ENCODE data around the gene KRTAP1-3.
"Not testable (repeated sequence)": the region's sequence is repeated elsewhere in the genome, so short reads cannot be mapped to it uniquely, and the experiment has no call there.

The KRTAP1-3 gene

DNA sequence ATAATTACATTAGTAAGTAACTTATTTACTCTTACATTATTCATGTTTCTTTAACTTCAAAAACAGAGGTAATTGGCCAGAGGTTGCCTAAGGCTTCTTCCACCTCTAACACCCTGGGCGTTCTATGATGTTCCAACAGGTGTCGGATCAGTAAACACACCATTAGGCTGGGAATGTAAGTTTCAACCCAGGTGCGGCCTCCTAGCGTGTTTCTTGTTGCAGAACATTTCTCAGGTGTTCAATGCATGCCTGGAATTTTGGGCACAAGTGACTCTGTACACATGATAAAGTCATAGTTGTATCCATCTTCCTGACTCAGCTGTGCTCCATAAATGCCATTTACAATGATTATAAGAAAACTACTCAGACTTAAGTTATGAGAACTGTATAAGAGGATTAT is 19.4 kb upstream of the KRTAP1-3 start:
- DNase-seq, result no peak

GRCh38 chr17:41052566-41052965 is 17.9 kb upstream of the KRTAP1-3 start:
- DNase-seq, result peak; percentile 68

DNA sequence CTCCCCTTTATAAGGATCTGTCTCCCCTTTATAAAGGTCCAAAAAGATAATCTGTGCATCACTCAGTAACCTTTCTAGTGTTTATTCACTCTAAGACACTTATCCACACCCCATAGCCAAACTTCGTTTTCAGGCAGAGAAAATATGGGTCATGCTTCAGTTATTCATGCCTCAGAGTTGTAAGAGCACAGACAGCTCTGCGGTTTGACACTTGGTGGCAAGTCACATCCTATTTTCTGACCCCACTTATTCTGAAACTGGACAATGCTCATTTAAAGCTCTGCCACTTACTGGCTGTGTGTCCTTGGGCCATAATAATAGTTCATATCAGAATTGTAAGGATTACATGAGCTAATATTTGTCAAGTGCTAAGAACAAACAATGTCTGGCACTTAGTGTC is 14.4 kb upstream of the KRTAP1-3 start:
- DNase-seq, result peak; percentile 70

GRCh38 chr17:41048441-41048840 is 13.8 kb upstream of the KRTAP1-3 start:
- DNase-seq, result peak; percentile 80

GRCh38 chr17:41046735-41047465 is 12.2 kb upstream of the KRTAP1-3 start, which contains the start of gene KRTAP2-1:
TSS of gene KRTAP2-1 (minus strand) at chr17:41047316. CDS start at chr17:41047267, 49 bp downstream.
- DNase-seq, result not testable (repeated sequence)

DNA sequence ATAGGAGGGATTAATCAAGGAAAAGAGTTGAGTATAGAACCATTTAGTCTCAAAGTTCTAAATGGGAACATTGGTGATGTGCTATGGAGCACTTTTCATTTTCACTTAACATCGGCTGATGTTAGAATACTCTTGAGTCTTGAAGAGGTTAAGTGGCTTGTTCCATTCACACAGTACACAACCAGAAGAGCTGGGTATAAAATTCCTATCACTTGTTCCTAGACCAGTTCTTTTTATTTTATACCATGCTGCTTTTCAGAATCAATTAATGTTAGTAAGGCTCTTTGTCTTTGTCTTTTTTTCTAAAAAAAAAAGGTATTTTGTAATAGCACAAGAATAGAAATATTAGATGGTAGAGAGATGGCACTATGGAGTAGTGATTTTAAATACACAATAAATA is 8.3 kb upstream of the KRTAP1-3 start:
- no peak for DNase-seq

- DNase-seq, result not testable (repeated sequence)
These were observed 6.3 kb upstream of the KRTAP1-3 start, which contains the start of gene KRTAP1-1 for GRCh38 chr17:41040783-41041571. TSS of gene KRTAP1-1 (minus strand) at chr17:41041450. CDS start at chr17:41041397, 53 bp downstream.

- no peak for DNase-seq
These were observed 3.2 kb upstream of the KRTAP1-3 start for GRCh38 chr17:41037853-41038350.

DNA sequence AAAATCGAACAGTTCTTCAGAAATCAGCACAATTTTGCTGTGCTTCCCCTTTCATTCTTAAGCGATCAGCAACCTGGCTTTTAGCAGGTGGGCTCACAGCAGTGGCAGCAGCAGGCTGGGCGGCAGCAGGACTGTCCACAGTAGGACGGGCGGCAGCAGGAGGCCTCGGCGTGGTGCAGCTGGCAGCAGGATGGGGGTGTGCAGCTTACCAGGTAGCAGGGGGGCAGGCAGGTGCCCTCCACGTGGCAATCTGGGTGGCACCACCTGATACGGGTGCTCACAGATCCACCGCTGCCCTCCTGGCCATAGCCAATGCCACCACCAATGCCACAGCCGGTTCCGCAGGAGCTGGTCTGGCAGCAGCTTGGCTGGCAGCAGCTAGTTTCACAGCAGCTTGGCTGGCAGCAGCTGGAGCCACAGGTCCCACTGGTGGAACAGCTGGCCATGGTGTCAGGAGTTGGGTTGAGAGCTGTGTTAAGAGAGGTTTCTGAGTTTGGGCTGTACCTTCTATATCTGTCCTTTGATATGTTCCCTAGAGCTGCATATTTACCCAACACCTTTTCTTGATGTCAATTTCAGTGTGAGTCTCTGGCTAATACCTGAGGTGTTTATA is 4.9 kb downstream of the KRTAP1-3 start, which contains the start of gene KRTAP1-4:
KRTAP1-4 (minus strand) TSS at position 563 of the 613 bp plus-strand sequence; CDS start at position 446, 117 bp downstream.
- DNase-seq, result no peak

- DNase-seq, result peak; percentile 75
These were observed 7.8 kb downstream of the KRTAP1-3 start, which contains the start of gene KRTAP1-5 for GRCh38 chr17:41026715-41027471. TSS of gene KRTAP1-5 (minus strand) at chr17:41027208. CDS start at chr17:41027155, 53 bp downstream.

DNA sequence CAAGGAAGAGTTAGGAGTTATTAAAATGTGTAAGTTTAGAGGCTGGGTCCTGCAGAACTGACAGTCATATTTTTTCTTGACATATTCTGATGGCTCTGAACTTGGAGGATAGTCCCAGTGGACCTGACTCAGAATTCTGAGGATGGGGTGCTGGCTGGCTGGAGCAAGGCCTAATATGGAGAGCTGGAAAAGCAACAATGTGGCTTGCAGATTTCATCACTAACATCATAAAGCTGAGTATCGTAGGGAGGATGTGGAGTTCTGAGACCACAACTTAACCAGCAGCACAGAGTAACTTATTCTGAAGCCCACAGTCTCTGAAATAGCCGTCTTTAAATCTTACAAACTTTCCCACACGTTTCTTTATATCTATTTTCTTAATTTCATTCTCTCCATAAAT is 10.0 kb downstream of the KRTAP1-3 start:
- DNase-seq, result peak; percentile 65

DNA sequence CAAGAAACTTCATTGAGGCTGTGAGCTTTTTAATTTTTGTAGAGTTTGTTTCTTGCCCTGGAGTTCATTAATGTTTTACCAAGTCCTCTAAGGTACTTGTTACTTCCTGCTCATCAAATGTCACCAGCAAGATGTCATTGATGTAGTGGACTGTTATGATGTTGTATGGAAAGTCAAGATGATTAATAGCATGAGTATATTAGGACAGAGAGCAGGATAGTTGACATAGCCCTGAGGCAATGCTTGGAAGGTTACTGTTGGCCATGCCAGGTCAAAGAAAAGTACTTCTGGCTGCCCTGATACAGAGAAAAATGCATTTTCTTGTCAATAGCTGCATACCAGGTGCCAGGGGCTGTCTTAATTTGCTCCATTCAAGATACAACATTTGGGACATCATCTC is 14.3 kb downstream of the KRTAP1-3 start:
- DNase-seq, result no peak

DNA sequence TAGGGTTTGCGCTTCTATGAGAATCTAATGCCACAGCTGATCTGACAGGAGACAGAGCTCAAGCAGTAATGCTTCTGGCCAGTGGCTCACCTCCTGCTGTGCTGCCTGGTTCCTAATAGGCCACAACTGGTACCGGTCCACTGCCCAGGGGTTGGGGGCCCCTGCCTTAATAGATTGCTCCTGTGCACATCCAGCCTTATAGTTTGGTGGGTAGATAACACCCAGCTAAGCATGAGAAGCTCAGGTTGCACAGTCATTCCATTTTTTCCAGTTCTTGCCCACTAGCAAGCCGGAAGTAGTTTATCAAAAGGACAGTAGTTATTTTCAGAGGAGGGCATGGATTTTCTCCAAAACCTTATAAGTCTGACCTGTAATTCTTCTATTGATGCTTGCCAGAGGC is 15.3 kb downstream of the KRTAP1-3 start:
- no peak for DNase-seq

DNA sequence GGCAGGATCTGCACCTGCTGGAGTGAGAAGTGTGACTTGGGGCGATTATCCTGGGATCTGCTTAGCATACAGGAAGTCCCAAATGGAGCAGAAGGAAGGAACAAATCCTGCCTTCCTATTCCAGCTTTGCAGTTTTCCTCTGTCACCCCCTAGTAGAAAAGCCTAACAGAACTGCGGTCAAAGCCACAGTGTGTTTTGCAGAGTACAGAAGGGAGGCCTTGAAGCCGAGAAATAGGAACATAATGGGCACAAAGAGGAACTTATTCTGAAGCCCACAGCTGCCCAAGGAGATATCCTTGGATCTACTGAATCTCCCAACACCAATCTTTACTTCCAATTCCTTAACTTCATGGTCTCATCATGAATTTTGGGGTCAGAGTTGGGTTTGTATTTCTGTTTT is 16.1 kb downstream of the KRTAP1-3 start:
- DNase-seq, result no peak

DNA sequence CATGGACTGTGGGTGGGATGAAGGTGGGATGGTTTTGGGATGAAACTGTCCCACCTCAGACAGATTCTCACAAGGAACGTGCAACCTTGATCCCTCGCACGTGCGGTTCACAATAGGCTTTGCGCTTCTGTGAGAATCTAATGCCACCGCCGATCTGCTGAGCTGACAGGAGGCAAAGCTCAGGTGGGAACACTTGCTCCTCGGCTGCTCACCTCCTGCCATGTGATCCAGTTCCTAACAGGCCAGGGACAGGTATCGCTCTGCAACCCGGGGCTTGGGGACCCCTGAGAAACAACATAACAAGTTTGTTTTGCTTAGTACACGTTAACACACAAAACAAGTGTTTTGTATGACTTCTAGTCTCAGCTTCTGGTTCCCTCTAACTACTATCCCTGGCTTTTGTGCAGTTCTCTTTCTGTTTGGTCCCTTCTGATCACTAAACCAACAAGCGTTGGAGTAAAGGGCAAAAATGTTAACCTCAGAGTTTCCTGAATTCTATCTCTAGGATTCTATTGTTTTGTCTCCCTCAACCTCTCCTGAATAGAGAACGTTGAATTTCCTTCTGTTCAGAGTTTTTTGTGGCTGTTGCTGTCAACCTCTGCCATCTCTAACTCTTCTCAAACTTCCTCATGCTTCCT is 18.0 kb downstream of the KRTAP1-3 start:
- no peak for DNase-seq

GRCh38 chr17:41015454-41015853 is 19.2 kb downstream of the KRTAP1-3 start:
- peak; percentile 32 for DNase-seq

DNA sequence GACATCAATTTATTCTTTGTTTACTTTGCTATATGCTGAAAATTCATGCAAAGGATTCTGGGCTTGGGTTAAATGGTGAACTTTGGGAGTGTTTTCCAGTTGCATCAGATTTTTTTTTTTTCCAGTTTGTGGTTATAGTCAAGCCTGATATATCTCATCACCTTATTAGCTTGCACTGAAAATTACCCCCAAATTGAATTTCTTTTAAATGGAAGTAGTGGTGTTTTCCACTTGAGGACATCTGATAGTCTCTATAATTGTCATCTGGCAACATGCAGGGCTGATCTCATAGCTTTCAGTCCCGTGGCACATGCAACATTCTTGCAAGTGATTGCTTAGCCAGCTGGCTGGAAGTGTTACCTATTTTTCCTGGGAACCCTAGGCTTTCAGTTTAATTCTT is 21.1 kb downstream of the KRTAP1-3 start:
- DNase-seq, result peak; percentile 58

GRCh38 chr17:41013181-41013580 is 21.5 kb downstream of the KRTAP1-3 start:
- DNase-seq, result peak; percentile 37

GRCh38 chr17:41012326-41013120 is 22.2 kb downstream of the KRTAP1-3 start:
- no peak for DNase-seq

- DNase-seq, result no peak
These were observed 24.2 kb downstream of the KRTAP1-3 start for GRCh38 chr17:41010441-41010840.

GRCh38 chr17:41009936-41010335 is 24.7 kb downstream of the KRTAP1-3 start:
- DNase-seq, result no peak
